ENCODE results near the gene FIP1L1. TPM values are rescaled to one million over a fixed set of nuclear protein-coding genes. Genes with fewer than 3 reads are reported as not detected.
A peak's percentile ranks its signal among the peaks of the same experiment; 100 is the strongest.
"Not testable (repeated sequence)": the region's sequence is repeated elsewhere in the genome, so short reads cannot be mapped to it uniquely, and the experiment has no call there.

Gene FIP1L1
- total RNA-seq, 2 donors from 2014 or later: 32.7 to 32.8 TPM

- DNase-seq (ENCODE audit: low spot score): no peak
- no peaks in the 10 kb centered on the region for H3K4me1 ChIP-seq
- no peak overlapping the region for H3K27ac ChIP-seq
- no peaks in the 10 kb centered on the region for H3K27me3 ChIP-seq
- no peaks in the 10 kb centered on the region for H3K9me3 ChIP-seq
- TF ChIP-seq CTCF (IDR thresholded peaks at IDR 0.05): no peak
- H3K4me3 ChIP-seq: no peak overlapping the region
- no peaks in the 10 kb centered on the region for H3K36me3 ChIP-seq
Measured at GRCh38 chr4:53371843-53372521, 5.5 kb upstream of the FIP1L1 start.

GRCh38 chr4:53374777-53375258, 2.6 kb upstream of the FIP1L1 start:
- H3K4me3 ChIP-seq: no peak overlapping the region
- H3K27ac ChIP-seq: no peak overlapping the region
- H3K36me3 ChIP-seq: no peaks in the 10 kb centered on the region
- TF ChIP-seq CTCF (IDR thresholded peaks at IDR 0.05): no peak
- no peaks in the 10 kb centered on the region for H3K27me3 ChIP-seq
- no peak for DNase-seq (ENCODE audit: low spot score)
- H3K4me1 ChIP-seq: peaks cover 0 to 14% of the 10 kb centered on the region in 2 donors
- H3K9me3 ChIP-seq: no peaks in the 10 kb centered on the region

- Histone ChIP-seq H3K9me3 (no peaks in the 10 kb centered on the region), H3K27ac (peak overlapping the region; percentile 88 to 93), H3K36me3 (no peaks in the 10 kb centered on the region), H3K27me3 (no peaks in the 10 kb centered on the region), H3K4me1 (peaks cover 0 to 14% of the 10 kb centered on the region in 2 donors), H3K4me3 (peak overlapping the region; percentile 76 to 78)
- DNase-seq (ENCODE audit: low spot score): no peak
- TF ChIP-seq CTCF (IDR thresholded peaks at IDR 0.05): no peak
Measured at GRCh38 chr4:53376900-53377299, 541 bp upstream of the FIP1L1 start.

- H3K27me3 ChIP-seq: no peaks in the 10 kb centered on the region
- peaks cover 0 to 14% of the 10 kb centered on the region in 2 donors for H3K4me1 ChIP-seq
- H3K4me3 ChIP-seq: peak overlapping the region; percentile 76 to 78
- DNase-seq (ENCODE audit: low spot score): no peak
- no peak for TF ChIP-seq CTCF (IDR thresholded peaks at IDR 0.05)
- peak overlapping the region; percentile 88 to 93 for H3K27ac ChIP-seq
- H3K9me3 ChIP-seq: no peaks in the 10 kb centered on the region
- H3K36me3 ChIP-seq: peaks cover 10% of the 10 kb centered on the region
Measured at GRCh38 chr4:53378171-53378482, 686 bp downstream of the FIP1L1 start.

- DNase-seq (ENCODE audit: low spot score): no peak
- peaks cover 0 to 14% of the 10 kb centered on the region in 2 donors for H3K4me1 ChIP-seq
- H3K36me3 ChIP-seq: peaks cover 28% of the 10 kb centered on the region
- TF ChIP-seq CTCF (IDR thresholded peaks at IDR 0.05): no peak
- no peaks in the 10 kb centered on the region for H3K9me3 ChIP-seq
- H3K4me3 ChIP-seq: no peak overlapping the region
- H3K27ac ChIP-seq: no peak overlapping the region
- H3K27me3 ChIP-seq: no peaks in the 10 kb centered on the region
Measured at GRCh38 chr4:53380221-53380620, 2.8 kb downstream of the FIP1L1 start.

- H3K4me3 ChIP-seq; H3K27me3 ChIP-seq; DNase-seq (ENCODE audit: low spot score); H3K27ac ChIP-seq; H3K4me1 ChIP-seq; H3K9me3 ChIP-seq; H3K36me3 ChIP-seq: not testable (repeated sequence)
Measured at GRCh38 chr4:53409479-53409878, 32.0 kb downstream of the FIP1L1 start.
